Astrocyte of the cerebellum (primary cell): Measurements from ENCODE around the gene STUB1.

Source experiments
- DNase-seq: peaks from one replicate; pipeline ENCODE4 v3.0.0-alpha.2; 2011; ENCODE audit warnings: low read depth
- H3K4me3 ChIP-seq: 2 replicates; pipeline ENCODE4 v1.5.1; 2011; ENCODE audit warnings: mild to moderate bottlenecking, low read depth, low read length, moderate library complexity
- CTCF ChIP-seq: IDR thresholded peaks from 2 replicates; pipeline ENCODE4 v1.5.1; 2012; ENCODE audit warnings: low read length, low read depth, moderate library complexity, mild to moderate bottlenecking; ENCODE audit errors: missing control alignments
- in situ Hi-C: cut with HindIII; loops from 2 replicates; pipeline ENCODE4 v1.10.0; 2017; ENCODE audit warnings: low sequenced_read_pairs

The STUB1 gene

DNA sequence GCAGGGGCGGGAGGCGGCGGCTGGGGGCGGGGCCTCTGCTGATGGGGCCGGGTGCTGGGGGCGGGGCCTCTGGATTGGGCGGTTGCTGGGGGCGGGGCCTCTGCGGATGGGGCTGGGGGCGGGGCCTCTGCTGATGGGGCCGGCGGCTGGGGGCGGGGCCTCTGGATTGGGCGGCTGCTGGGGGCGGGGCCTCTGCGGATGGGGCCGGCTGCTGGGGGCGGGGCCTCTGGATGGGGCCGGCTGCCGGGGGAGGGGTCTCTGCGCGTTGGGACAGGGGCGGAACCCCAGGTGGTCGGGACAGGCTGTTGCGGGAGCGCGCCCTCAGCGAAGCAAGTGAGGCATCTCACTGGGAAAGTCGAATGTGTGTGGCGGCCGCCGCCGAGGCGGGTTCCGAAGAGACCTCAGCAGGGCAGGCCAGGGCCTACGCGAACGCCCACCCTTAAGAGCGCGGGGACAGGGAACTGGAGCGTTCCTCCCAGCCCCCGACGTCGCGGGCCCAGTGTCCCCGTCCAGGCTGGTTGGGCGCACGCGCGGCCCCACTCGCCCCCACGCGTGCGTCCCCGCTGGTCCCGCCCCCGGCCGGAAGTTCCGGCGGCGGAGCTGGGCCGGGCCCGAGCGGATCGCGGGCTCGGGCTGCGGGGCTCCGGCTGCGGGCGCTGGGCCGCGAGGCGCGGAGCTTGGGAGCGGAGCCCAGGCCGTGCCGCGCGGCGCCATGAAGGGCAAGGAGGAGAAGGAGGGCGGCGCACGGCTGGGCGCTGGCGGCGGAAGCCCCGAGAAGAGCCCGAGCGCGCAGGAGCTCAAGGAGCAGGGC, at the start of gene STUB1:
Gene STUB1, plus strand, starts transcription at position 597 of the 811 bp plus-strand sequence. Its CDS starts 116 bp downstream, at position 713.
- TF ChIP-seq CTCF = no peak
- DNase-seq = peak; percentile 50
- peak within 1 kb of the TSS; percentile 55 for H3K4me3 ChIP-seq
- in situ Hi-C loops = no loop called here

DNA sequence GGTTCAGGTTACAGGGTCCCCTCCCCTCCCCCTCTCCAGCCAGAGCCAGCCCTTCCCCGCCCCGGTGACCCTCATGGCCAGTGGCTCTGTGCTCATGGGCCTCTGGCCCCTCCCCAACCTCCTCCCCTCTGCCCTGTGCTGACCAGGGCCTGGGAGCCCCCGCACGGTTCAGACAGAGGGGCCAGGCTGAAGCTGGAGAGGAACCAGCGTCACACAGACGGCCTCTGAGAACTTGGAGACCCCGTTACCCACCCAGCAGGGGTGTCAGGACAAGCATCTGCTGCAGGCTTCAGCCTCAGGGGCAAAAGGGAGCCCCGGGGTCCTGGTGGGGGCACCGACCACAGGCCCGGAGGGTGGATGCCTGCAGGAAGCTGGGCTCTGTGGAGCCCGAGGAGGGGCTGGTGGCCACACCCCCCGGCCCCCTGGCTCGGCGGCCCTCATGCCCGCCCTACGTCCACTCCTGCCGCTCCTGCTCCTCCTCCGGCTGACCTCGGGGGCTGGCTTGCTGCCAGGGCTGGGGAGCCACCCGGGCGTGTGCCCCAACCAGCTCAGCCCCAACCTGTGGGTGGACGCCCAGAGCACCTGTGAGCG, 49.3 kb upstream of the STUB1 start, which contains the start of gene WFIKKN1:
Gene WFIKKN1, plus strand, starts transcription at position 171 of the 591 bp plus-strand sequence. Its CDS starts 269 bp downstream, at position 440.
- H3K4me3 ChIP-seq = no peak within 1 kb of the TSS
- DNase-seq = no peak
- TF ChIP-seq CTCF = no peak
- in situ Hi-C loops = no loop called here

GRCh38 chr16:631808-632358, 48.3 kb upstream of the STUB1 start:
- DNase-seq = no peak
- in situ Hi-C loops = no loop called here
- TF ChIP-seq CTCF = no peak
- no peak overlapping the region for H3K4me3 ChIP-seq

DNA sequence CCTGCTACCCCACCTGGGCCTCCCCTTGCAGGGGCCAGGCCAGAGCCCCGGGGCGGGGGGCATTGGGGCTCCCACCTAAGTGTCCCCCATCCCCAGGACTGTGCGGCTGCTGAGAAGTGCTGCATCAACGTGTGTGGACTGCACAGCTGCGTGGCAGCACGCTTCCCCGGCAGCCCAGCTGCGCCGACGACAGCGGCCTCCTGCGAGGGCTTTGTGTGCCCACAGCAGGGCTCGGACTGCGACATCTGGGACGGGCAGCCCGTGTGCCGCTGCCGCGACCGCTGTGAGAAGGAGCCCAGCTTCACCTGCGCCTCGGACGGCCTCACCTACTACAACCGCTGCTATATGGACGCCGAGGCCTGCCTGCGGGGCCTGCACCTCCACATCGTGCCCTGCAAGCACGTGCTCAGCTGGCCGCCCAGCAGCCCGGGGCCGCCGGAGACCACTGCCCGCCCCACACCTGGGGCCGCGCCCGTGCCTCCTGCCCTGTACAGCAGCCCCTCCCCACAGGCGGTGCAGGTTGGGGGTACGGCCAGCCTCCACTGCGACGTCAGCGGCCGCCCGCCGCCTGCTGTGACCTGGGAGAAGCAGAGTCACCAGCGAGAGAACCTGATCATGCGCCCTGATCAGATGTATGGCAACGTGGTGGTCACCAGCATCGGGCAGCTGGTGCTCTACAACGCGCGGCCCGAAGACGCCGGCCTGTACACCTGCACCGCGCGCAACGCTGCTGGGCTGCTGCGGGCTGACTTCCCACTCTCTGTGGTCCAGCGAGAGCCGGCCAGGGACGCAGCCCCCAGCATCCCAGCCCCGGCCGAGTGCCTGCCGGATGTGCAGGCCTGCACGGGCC, 47.5 kb upstream of the STUB1 start:
- no peak overlapping the region for H3K4me3 ChIP-seq
- in situ Hi-C loops = no loop called here
- TF ChIP-seq CTCF = no peak
- no peak for DNase-seq

GRCh38 chr16:633336-634050, 46.7 kb upstream of the STUB1 start:
- H3K4me3 ChIP-seq = no peak overlapping the region
- no peak for DNase-seq
- in situ Hi-C loops = no loop called here
- no peak for TF ChIP-seq CTCF
